Measurements from ENCODE around the gene CEBPB.

The CEBPB gene

DNA sequence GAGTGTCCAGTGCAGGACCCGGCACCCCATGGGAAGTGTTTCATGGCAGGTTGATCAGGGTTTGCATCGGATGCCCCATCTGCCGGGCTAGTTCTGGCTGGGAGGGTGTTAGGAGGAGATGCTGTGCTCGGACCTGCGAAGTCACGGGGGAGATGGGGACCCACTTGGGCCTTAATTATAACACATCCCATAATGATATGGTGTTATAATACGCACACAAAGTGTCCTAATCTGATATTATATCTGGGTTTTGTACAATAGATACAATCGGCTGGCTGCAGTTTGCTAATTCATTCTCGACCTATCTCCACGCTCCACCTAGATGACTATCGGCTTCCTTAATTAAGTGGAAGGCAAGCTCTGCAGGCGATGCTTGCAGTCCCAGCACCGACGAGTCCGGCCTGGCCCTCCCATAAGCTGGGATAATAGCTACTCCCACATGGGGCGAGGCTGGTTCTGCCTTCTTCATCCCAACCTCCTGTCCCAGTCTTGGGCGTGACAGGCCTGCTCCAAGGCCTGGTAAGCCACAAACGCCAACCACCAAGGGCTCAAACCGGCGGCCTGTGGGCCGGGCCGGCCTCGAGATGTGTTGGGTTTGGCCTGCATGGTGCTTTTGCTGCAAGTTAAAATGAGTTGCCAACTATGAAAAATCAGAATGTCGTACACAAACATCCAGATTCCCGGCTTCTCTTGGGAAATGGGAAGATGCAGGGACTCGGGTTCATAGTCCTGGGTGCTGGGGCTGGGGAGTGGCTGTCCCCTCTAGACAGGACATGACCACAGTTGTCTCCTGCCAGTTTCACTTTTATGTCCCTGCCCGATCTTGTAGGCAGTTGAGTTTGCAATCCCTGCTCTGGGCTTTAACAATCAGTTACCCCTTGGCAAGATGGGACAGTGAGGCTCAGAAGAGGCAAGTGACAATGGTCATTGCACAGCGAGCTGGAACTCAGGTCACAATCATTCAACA, 32.7 kb downstream of the CEBPB start:
- Histone ChIP-seq H3K4me3 (no peak overlapping the region), H3K4me1 (peaks cover 0 to 67% (median 36%) of the 10 kb centered on the region in 4 donors), H3K27ac (peak overlapping the region; percentile 79 to 86), H3K27me3 (no peaks in the 10 kb centered on the region), H3K36me3 (no peaks in the 10 kb centered on the region), H3K9me3 (no peaks in the 10 kb centered on the region)
- DNase-seq: no peak
- intact Hi-C loops (cut with DNase I; ENCODE audit: low total_unique reads): no loop called here
- no peak for TF ChIP-seq CTCF (IDR thresholded peaks at IDR 0.05)

DNA sequence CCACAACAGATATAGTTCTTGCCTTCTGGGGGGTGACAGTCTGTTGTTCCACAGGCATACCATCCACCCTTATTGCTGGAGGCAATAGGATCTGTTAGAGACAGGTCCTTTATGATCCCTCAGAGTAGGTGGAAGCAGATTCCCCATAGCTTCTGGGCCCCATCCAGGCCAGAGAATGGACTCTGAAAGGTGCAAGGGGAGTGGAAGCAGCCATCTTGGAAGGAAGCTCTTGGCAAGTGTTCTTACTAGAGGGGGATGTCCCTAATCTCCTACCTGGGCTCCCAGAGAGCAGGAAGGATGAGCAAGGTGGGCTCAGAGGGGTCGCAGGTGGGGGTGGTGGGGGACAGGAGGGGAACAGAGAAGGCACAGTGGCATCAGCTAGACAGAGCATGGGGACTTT, 33.4 kb downstream of the CEBPB start:
- intact Hi-C loops (cut with DNase I; ENCODE audit: low total_unique reads): no loop called here
- Histone ChIP-seq H3K27ac (peak overlapping the region; percentile 79 to 86), H3K4me3 (no peak overlapping the region), H3K27me3 (no peaks in the 10 kb centered on the region), H3K9me3 (no peaks in the 10 kb centered on the region), H3K4me1 (peaks cover 0 to 60% (median 33%) of the 10 kb centered on the region in 4 donors), H3K36me3 (no peaks in the 10 kb centered on the region)
- no peak for TF ChIP-seq CTCF (IDR thresholded peaks at IDR 0.05)
- DNase-seq: no peak

- no peaks in the 10 kb centered on the region for H3K9me3 ChIP-seq
- peak; percentile 40 to 49 for TF ChIP-seq CTCF (IDR thresholded peaks at IDR 0.05)
- intact Hi-C loops (cut with DNase I; ENCODE audit: low total_unique reads): no loop called here
- peak; percentile 92 to 95 for DNase-seq
- no peak overlapping the region for H3K4me3 ChIP-seq
- no peaks in the 10 kb centered on the region for H3K27me3 ChIP-seq
- peaks cover 0 to 53% (median 31%) of the 10 kb centered on the region in 4 donors for H3K4me1 ChIP-seq
- peak overlapping the region; percentile 79 to 86 for H3K27ac ChIP-seq
- no peaks in the 10 kb centered on the region for H3K36me3 ChIP-seq
Measured at GRCh38 chr20:50224531-50225255, 34.1 kb downstream of the CEBPB start.

DNA sequence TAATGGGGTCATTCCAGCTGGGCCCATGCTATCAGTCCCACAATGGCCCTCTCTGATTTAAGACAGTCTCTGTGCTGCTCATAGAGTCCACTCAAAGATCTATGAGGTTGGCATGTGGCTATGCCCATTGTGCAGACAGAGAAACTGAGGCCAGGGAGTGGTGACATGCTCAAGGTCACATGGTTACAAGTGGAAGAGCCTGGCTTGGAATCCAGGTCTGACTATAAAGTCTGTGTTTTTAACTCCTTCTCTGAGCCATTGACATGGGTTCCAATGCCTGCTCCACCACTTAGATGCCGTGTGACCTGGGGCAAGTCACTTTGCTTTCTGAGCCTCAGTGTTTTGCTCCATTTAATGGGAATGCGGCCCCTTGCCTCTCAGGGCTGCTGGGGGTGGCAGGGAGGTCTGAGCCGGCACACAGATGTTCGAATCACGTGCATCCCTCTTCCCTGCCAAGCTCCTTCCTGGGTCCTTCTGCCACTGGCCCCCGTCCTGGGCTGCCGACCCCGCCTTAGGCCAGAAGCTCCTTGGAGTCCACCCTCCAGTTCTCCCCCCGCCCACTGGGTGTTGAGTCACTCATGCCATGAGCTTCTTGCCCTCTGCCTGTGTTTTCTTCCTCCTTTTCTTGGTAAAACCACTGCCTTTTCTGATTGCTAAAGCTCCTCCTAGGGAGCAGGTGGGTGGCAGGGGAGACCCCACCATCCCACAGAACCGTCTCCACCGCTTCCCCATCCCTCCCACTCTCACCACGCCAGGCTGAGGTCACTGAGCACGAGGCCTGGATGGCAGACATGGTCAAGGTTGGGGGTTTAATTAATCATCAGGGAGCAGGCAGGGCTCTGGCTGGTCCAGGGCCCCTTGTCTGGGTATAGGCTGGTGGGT, 35.7 kb downstream of the CEBPB start:
- Histone ChIP-seq H3K4me3 (no peak overlapping the region), H3K4me1 (peaks cover 0 to 45% (median 28%) of the 10 kb centered on the region in 4 donors), H3K27ac (peak overlapping the region; percentile 79 to 86), H3K27me3 (no peaks in the 10 kb centered on the region), H3K9me3 (no peaks in the 10 kb centered on the region), H3K36me3 (no peaks in the 10 kb centered on the region)
- intact Hi-C loops (cut with DNase I; ENCODE audit: low total_unique reads): no loop called here
- DNase-seq: peak; percentile 78 to 89
- TF ChIP-seq CTCF (IDR thresholded peaks at IDR 0.05): no peak

GRCh38 chr20:50227506-50227905, 36.9 kb downstream of the CEBPB start:
- Histone ChIP-seq H3K27ac (peak overlapping the region in 1 of 2 donors; percentile 86), H3K27me3 (no peaks in the 10 kb centered on the region), H3K4me3 (no peak overlapping the region), H3K9me3 (no peaks in the 10 kb centered on the region), H3K36me3 (no peaks in the 10 kb centered on the region), H3K4me1 (peaks cover 0 to 45% (median 28%) of the 10 kb centered on the region in 4 donors)
- no peak for DNase-seq
- intact Hi-C loops (cut with DNase I; ENCODE audit: low total_unique reads): no loop called here
- no peak for TF ChIP-seq CTCF (IDR thresholded peaks at IDR 0.05)

Measured in tibial artery (tissue), 4 donors.